Transverse colon (tissue), 3 donors: Measurements from ENCODE around the gene CLCN1.

ENCODE experiments used
- CTCF ChIP-seq, 5 experiments: fragments of 200-600 bp in 3 of 5; fragments of 450-650 bp in 2 of 5; sonication (generic) in 3 of 5; IDR thresholded peaks; 1 replicate in 2 of 5; 2 replicates in 3 of 5; pipeline ENCODE4 v1.5.1; 2016 to 2017; ENCODE audit warnings: antibody characterized with exemption in 5 of 5, inconsistent platforms in 3 of 5, mild to moderate bottlenecking in 2 of 5, moderate library complexity in 1 of 5
- EP300 ChIP-seq: sonication (generic); formaldehyde crosslinking; IDR thresholded peaks from one replicate; pipeline ENCODE4 v1.6.1; 2017; ENCODE audit warnings: antibody characterized with exemption, low read depth
- POLR2A ChIP-seq: fragments of 450-650 bp; IDR thresholded peaks from one replicate; pipeline ENCODE4 v1.6.1; 2016; ENCODE audit warnings: antibody characterized with exemption, mild to moderate bottlenecking, moderate library complexity

GRCh38 chr7:143292876-143293275 lies 23.0 kb upstream of the CLCN1 start:
- no peak for TF ChIP-seq CTCF (IDR thresholded peaks at IDR 0.05)
- TF ChIP-seq EP300, result no peak
- no peak for TF ChIP-seq POLR2A
